Right lobe of liver (tissue), 4 donors: ENCODE results near the gene CCND2.

ENCODE experiments used
- POLR2A ChIP-seq: fragments of 450-650 bp; IDR thresholded peaks from one replicate; pipeline ENCODE4 v1.6.1; 2017; ENCODE audit warnings: antibody characterized with exemption, mild to moderate bottlenecking
- TF ChIP-seq, protein P1 (sequence below), 4 donors: fragments of 200-600 bp in 3 of 4; fragments of 450-650 bp in 1 of 4; IDR thresholded peaks; one replicate each; pipeline versions ENCODE4 v1.5.1 to v1.8.0; 2016 to 2022; ENCODE audit warnings: antibody characterized with exemption in 4 of 4, mild to moderate bottlenecking in 2 of 4
- donor health status: DM: no; HTN: no; CAD: no.
- donor health status: DM: no; HTN: no; CAD: no.
- donor health status: DM: no; HTN: yes; CAD: no.

DNA sequence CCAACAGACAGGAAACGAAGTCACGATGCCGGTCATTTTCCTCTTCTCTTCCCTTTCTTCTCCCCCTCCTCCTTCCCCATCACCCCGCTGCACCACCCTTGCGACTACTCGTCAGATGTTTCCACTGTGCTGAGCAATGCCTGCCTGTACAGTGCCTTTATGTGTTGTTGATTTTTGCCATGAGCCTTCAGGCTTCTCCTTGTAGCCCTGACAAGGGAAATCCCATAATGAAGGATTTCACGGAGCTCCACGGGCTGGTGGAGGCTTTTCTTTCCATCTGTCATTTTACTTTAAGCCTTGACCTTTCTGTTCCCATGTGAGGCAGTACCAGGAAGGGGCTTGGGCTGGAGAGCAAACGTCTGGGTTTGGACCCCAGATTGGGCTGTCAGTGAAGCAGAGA is 28.7 kb upstream of the CCND2 start:
- TF ChIP-seq POLR2A = no peak
- TF ChIP-seq, protein P1, sequence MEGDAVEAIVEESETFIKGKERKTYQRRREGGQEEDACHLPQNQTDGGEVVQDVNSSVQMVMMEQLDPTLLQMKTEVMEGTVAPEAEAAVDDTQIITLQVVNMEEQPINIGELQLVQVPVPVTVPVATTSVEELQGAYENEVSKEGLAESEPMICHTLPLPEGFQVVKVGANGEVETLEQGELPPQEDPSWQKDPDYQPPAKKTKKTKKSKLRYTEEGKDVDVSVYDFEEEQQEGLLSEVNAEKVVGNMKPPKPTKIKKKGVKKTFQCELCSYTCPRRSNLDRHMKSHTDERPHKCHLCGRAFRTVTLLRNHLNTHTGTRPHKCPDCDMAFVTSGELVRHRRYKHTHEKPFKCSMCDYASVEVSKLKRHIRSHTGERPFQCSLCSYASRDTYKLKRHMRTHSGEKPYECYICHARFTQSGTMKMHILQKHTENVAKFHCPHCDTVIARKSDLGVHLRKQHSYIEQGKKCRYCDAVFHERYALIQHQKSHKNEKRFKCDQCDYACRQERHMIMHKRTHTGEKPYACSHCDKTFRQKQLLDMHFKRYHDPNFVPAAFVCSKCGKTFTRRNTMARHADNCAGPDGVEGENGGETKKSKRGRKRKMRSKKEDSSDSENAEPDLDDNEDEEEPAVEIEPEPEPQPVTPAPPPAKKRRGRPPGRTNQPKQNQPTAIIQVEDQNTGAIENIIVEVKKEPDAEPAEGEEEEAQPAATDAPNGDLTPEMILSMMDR (IDR thresholded peaks at IDR 0.05) = no peak
